ENCODE results near the gene PCDHB15.
A peak's percentile ranks its signal among the peaks of the same experiment; 100 is the strongest.

Gene PCDHB15

GRCh38 chr5:141250576-141250975 lies 5.4 kb downstream of the PCDHB15 start:
- peak; percentile 44 for DNase-seq

- no peak for DNase-seq
Observed at GRCh38 chr5:141258464-141258863, 13.3 kb downstream of the PCDHB15 start.

GRCh38 chr5:141258948-141259347 lies 13.8 kb downstream of the PCDHB15 start:
- DNase-seq: no peak

GRCh38 chr5:141260458-141261237 lies 15.5 kb downstream of the PCDHB15 start:
- no peak for DNase-seq

GRCh38 chr5:141261238-141261546 lies 16.0 kb downstream of the PCDHB15 start:
- no peak for DNase-seq

GRCh38 chr5:141269195-141269594 lies 24.0 kb downstream of the PCDHB15 start:
- DNase-seq: no peak

GRCh38 chr5:141272906-141273305 lies 27.7 kb downstream of the PCDHB15 start:
- peak; percentile 11 for DNase-seq

- DNase-seq: no peak
Observed at GRCh38 chr5:141298376-141298775, 53.2 kb downstream of the PCDHB15 start.
